ENCODE data around the gene TRAK1. TPM values are rescaled to one million over a fixed set of nuclear protein-coding genes. Genes with fewer than 3 reads are reported as not detected.

TRAK1 gene
- total and polyA plus RNA-seq, 10 of the 15 experiments (the other 5 are each of a cell fraction or from before 2014, with no cell fraction given), result 6.6 to 46.2 (median 23.7) TPM

- no peak for TF ChIP-seq POLR2AphosphoS5 (IDR thresholded peaks at IDR 0.05; ENCODE audit: low read length)
- no peak for TF ChIP-seq ZBTB11 (CRISPR knock-in tag; IDR thresholded peaks at IDR 0.05)
- TF ChIP-seq MYB (IDR thresholded peaks at IDR 0.05; ENCODE audit: borderline replicate concordance, low read depth, low read length), result no peak
- no peak for TF ChIP-seq FOS (IDR thresholded peaks at IDR 0.05; ENCODE audit: borderline replicate concordance, extremely low read depth, insufficient read length)
- no peaks in the 10 kb centered on the region for H3K9me3 ChIP-seq (replicated peaks; ENCODE audit: control insufficient read depth, insufficient read depth, low read length)
- WGBS (ENCODE audit: insufficient coverage, insufficient replicate concordance, low lambda C conversion rate, missing lambda C conversion rate), result 95% methylated on average over 7 of the region's 7 CpGs
- H3K4me2 ChIP-seq (ENCODE audit: control insufficient read depth, insufficient read depth), result no peak overlapping the region
- no peaks in the 10 kb centered on the region for H3K27me3 ChIP-seq (replicated peaks in 1 of 2; ENCODE audit: control insufficient read depth in 2 of 2, insufficient read depth in 2 of 2, low read length in 1 of 2)
- no peaks in the 10 kb centered on the region for H3K4me1 ChIP-seq (ENCODE audit: control insufficient read depth, insufficient read depth, low read length)
- H3K4me3 ChIP-seq, result no peak overlapping the region
- POLR2A ChIA-PET, result no interaction called here
- SMC1A ChIA-PET (ENCODE audit: uncharacterized antibody, unreplicated experiment), result interaction anchor here (1.4 kb wide), 1 partner anchor 18 kb away, joined by 3 read pairs; no protein-coding TSS in a partner anchor
- RAD21 ChIA-PET (ENCODE audit: unreplicated experiment), result no interaction called here
- H3K27ac ChIP-seq (ENCODE audit: control insufficient read depth, insufficient read depth), result no peak overlapping the region
- H3K9ac ChIP-seq (ENCODE audit: control insufficient read depth, insufficient read depth, low read length), result no peak overlapping the region
- peaks cover 13% of the 10 kb centered on the region for H3K79me2 ChIP-seq (ENCODE audit: control insufficient read depth, insufficient read depth, low read length)
- peaks cover 0 to 3% of the 10 kb centered on the region in 2 experiments; a peak in 2 of 4 replicates for H3K36me3 ChIP-seq (ENCODE audit: control insufficient read depth in 2 of 2, insufficient read depth in 2 of 2, low read length in 1 of 2)
- H2AFZ ChIP-seq (ENCODE audit: control insufficient read depth, low read depth, low read length), result no peak overlapping the region
- ATAC-seq (no peak), FAIRE-seq (no peak), DNase-seq (ENCODE audit: low read depth, low spot score) (no peak)
- no TSS peak for BruUV-seq (replicated peaks)
- CTCF ChIA-PET, result no interaction called here
- H4K20me1 ChIP-seq (ENCODE audit: control insufficient read depth, insufficient read depth), result no peaks in the 10 kb centered on the region
- intact Hi-C loops (cut with micrococcal nuclease; ENCODE audit: unreplicated experiment), result no loop called here
- in situ Hi-C loops (cut with MboI), result no loop called here
Observed at GRCh38 chr3:42140665-42141203, 49.6 kb downstream of the TRAK1 start.

All from GM12878 (cell line).